HG03432 (cell line): Measurements from ENCODE around the gene PPP6R3.

ENCODE experiments used
- ATAC-seq: cut with Tn5 transposase; IDR thresholded peaks from one replicate; pipeline ENCODE4 v1.9.1; 2021; ENCODE audit warnings: mild to moderate bottlenecking, moderate library complexity; ENCODE audit not compliant: unreplicated experiment

PPP6R3 gene

DNA sequence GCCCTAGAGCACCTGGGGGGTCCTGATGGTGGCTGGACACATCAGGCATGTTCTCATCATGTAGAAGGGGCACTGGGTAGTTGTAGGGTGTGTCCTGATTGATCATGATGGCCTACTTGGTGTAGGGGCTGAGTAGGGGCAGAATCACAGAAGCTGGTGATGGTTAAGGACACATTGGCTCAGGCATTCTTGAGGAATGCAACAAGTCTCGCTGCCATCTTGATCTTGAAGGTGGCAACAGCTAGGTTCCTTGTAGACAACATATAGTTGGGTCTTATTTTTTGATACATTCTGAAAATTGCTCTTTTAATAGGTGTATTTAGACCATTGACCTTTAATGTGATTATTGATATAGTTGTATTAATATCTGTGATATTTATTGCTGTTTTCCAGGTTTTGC lies 28.1 kb downstream of the PPP6R3 start:
- no peak for ATAC-seq

DNA sequence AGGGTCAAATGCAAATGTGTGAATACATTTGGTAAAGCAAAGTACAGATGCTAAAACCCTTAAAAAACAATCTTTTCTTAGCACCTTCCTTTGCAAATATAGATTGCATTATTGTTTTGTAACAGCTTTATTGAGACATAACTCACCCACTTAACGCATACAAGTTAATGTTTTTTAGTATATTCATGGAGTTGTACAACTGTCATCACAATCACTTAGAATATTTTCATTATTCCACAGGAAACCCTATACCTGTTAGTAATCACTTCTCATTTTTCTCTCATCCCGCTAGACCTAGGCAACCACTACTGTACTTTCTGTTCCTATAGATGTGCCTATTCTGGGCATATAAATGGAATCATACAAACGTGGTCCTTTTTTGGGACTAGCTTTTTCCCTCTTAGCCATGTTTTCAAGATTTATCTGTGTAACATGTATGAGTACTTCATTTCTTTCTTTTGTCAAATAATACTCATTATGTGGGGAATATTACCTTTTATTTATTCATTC lies 34.7 kb downstream of the PPP6R3 start:
- ATAC-seq: no peak

DNA sequence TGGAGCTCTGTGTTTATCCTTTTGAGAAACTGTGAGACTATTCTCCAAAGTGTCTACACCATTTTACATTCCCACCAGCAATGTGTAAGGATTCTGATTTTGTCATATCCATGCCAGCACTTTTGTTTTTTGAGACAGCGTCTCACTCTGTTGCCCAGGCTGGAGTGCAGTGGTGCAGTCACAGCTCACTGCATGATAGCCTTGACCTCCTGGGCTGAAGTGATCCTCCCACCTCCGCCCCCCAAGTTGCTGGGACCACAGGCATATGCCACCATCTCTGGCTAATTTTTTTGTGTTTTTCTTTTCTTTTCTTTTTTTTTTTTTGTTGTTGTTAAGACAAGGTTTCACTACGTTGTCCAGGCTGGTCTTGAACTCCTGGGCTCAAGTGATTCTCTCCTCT lies 35.3 kb downstream of the PPP6R3 start:
- no peak for ATAC-seq

DNA sequence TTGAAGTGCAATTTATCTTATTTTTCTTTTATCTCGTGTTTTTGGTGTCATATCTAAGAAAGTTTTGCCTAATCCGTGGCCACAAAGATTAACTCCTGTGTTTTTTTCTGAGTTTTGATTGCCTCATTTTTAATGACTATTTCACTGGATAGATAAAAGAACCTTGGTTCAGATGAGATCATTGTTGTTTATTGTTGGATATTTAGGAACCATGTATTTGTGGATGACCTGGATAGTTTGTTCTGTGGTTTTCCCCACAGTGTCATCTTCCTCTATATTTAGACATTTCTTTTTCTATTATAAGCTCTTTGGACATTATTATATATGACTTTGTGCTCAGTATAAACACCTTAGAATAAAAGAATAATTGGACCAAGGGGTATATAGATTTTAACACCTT lies 37.2 kb downstream of the PPP6R3 start:
- ATAC-seq: no peak

DNA sequence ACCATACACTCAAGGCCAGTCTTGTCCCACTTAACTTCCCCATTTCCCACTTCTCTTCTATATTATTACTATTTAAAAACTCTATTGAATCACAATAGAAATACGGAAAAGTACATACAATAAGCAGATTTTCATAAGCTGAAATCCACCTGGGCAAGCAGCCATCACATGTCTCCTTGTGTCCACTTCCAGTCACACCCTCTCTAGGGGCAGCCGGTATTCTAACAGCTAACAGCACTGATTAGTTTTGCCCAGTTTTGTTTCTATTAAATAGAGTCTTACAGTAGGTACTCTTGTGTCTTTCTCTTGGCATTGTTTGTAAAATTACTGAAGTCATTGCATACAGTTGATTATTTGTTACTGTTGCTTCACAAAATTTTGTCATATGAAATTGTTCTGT lies 37.8 kb downstream of the PPP6R3 start:
- ATAC-seq: no peak

DNA sequence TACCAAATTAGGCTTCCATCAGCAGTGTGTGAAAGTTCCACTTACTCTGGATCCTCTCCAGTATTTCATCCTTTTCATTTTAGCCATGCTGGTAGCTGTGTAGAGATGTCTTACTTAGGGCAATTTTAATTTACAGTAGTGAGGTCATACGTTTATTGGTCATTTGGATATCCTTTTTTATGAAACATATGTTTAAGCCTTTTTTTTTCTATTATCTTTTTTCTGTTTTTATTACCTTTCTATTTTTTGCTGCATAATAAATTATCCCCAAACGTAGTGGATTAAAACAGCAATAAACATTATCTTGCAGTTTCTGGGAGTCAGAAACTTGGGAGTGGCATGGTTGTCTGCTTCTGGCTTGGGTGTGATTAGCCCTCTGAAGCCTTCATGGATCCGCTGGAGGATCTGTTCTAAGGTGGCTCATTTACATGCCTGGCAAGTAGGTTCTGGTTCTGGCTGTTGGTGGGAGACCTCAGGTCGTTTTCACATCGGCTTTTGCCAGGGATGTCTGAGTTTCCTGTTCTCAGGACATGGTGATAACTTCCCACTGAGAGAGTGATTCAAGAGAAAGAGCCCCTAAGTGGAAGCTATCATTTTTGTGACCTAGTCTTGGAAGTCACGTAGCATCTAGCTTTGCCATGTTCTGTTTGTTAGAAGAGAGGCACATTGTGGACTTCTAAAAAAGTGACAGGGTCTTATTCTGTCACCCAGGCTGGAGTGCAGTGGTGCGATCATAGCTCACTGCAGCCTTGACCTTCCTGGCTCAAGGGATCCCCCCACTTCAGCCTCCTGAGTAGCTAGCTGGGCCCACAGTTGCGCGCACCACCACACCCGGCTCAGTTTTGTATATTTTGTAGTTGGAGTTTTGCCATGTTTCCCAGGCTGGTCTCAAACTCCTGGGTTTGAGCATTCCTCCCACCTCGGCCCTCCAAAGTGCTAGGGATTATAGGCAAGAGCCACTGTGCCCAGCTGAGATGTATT lies 38.6 kb downstream of the PPP6R3 start:
- ATAC-seq: no peak

DNA sequence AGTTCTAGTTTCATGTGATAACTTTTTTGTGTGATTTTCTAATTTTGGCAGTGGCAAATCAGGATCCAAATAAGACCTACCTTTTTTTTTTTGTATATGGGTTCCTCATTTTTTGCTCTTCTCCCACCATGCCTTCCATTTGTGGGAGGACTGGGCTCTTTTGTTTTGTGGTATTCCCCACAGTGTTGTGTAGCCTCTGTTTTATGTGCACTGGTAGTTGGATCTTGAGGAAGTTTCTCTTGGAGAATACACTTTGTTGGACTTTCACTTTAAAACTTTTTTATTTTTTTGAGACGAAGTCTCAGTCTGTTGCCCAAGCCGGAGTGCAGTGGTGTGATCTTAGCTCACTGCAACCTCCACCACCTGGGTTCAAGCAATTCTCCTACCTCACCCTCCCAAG lies 39.7 kb downstream of the PPP6R3 start:
- no peak for ATAC-seq

DNA sequence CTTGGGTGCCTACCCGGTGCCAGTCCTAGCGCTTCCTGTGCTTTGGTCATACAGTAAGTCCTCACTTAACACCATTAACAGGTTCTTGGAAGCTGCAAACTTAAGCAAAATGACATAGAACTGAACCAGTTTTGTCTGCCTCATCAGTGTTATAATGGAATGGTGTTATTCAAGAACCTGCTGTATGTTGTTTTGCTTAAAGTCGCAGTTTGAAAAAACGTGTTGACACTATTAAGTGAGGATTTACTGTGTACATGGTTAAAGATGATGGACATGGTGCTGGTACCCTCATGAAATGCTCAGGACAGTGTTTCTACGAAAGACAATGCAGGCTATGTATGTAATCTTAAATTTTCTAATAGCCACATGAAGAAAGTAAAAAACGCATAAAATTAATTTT lies 41.3 kb downstream of the PPP6R3 start:
- ATAC-seq: no peak

DNA sequence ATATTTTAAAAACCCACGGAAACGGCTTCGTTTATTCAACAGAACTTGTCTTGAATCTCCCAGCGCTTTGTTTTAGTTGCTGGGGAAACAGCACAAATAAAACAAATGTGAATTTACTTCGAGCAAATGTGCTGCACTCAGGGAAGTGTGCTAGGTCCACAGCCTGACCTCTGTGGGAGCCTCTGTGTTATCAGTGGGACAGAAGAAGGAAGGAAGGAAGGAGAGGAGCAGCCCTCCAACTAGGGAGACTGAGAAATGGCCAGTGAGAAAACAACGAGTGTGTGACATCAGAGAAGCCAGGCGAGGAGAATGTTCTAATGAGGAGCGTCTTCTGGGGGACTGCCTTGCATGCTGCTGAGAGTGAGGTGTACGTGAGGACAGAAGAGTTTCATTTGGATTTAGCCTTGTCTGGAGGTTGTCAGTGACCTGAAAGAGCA lies 42.7 kb downstream of the PPP6R3 start:
- ATAC-seq: no peak

DNA sequence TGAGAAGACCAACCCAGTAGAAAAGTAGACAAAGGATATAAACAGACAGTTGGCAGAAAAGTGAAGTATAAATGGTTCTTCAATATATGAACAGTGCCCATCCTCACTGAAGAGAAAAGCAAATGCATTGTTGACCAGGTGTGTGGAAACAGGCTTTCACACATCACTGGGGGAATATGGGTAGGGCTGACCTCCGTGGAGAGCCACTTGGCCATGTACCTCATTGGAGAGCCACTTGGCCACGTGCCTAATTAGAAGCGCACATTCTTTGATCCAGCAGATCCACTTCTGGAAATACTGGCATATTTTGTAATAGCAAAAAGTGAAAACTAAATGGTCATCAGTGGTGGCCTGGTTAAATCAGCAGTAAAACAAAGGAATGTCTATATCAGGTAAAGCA lies 43.2 kb downstream of the PPP6R3 start:
- no peak for ATAC-seq

DNA sequence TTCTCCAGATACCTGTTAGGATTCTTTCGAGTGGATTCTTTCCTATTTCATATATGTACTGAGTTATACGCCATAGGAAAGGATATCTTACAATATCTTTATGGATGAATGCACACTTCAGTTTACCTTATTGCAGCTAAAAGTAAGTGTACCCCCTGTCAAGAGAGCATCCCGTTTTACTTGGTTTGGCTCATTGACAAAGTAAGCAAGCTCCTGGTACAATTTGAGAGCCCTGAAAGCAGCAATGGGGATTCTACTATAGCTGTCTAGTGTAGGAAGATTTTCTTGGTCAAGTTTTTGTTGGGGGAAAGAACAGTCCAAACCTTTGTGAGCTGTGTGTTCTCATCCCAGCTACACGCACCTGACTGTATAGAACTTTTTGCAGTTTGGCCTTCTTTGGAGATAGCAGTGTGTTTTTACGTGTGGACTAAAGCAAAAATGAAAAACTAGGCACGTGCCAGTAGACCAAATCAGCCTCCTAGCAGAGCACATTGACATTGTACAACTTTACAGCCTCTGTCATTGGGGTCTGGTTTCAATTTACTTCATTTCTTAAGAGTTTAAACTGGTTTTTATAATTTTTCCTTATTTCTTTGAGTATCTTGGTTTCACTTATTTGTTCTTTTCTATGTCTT lies 44.0 kb downstream of the PPP6R3 start:
- no peak for ATAC-seq

DNA sequence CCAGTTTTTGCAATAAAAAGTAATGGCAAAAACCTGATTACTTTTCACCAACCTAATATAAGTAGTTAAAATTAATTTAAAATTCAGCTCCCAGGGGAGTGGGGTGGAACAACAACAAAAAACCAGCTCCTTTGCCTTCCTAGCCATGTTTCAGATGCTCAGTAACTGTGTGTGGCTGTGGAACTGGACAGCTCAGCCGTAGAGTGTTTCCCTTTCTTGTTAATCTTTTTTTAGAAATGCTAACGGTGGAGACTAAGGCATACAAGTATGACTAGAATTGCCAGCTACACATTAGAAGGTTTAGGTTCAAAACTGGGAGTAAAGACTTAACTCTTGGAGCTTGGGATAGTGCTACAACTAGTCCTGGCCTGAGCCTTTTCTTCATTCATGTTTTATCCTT lies 45.0 kb downstream of the PPP6R3 start:
- no peak for ATAC-seq

DNA sequence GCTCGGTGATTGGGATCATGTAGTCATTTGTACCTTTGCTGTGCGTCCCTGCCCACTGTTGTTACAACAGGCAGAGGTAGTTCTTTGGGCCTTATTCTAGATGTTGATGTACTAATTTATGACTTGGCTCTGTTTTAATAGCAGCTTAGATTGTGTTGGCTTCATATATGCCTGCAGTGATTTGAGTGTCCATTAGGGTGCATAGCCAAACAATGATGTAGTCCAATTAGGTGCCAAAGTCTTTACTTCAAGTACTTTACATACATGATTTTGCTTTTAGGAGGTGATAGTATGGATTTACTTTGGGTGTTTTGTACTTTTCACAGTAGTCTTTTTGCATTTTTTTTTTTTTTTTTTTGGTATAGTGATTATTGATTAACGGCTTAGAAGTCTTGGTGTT lies 46.4 kb downstream of the PPP6R3 start:
- no peak for ATAC-seq

DNA sequence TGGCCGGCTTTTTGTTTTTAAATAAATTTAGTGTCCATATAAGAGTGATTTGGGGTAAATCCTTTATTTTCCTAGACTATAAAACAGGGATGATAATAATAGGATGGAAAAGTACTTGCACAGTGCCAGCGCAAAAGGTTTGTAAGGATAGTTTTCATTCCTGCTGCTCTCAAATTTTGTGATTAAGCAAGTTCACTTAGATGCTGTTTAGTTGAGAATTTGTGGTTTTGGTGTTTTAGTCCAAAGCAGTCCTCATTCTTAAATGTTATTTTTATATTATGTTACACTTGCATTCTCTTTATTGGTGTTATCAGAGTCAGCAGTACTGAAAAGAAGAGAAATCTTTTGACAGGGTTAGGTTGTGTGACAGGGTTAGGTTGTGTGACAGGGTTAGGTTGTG lies 47.9 kb downstream of the PPP6R3 start:
- no peak for ATAC-seq

DNA sequence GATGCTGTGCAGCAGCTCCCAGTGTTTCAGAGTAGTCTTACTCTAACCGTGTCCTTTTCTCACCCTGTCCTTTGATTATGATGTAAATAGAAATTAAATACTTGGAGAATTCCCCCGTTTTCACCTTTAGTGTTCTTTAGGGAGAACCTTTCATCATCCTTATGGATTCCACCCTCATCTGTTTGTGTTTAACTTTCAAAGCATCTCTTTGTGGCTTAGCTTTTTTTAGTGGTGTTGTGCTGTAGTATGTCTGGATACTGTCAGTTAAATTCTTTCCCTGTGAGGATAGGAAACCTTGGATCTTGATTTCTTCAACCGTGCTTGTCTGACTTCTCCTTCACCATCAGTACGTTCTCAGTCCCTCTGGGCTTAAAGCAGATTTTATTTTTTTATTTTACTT lies 48.5 kb downstream of the PPP6R3 start:
- ATAC-seq: no peak

DNA sequence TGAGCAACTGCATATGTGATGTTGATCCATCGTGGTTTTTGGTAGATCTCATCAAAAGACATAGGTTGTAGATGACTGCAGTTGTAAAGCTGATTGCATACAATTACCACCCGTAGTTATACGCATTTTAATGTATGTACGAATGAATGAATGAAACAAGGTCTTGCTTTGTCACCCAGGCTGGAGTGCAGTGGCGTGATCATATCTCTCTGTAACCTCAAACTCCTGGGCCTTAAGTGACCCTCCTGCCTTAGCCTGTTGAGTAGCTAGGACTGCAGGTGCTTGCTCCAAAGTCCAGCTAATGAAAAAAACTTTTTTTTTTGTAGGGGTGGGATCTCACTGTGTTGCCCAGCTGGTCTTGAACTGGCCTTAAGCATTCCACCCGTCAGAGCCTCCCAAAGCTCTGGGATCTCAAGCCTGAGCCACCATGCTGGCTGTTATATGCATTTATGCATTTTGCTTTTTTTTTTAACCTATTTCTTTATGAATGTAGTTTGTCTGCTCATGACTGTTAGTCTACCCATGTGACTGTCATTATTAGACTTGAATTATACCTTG lies 53.5 kb downstream of the PPP6R3 start:
- no peak for ATAC-seq

DNA sequence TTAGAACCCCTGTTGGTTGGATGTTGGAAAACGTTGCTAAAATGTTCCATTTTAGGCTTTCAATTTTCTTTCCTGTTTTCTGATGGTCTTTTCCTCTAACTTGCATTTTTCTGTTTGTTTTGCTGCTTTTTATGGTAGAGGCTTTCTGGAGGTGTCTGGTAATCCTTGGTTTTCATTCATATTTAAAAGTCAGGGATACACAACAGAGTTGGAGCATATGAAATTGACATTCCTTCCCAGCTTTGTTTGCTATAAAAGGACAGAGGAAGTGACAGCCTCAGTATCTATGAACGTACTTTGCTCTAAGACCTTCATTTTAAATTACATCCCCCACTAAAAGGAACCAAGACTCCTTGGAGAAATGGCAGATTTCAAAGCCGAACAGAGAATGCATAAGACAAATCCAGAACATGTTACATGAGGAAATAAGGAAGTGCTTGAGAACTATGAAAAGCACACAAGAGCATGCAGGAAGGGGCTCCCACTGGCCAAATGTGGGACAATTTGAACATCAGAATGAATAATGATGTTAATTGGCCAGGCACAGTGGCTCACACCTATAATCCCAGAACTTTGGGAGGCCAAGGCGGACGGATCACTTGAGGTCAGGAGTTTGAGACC lies 56.7 kb downstream of the PPP6R3 start:
- no peak for ATAC-seq

DNA sequence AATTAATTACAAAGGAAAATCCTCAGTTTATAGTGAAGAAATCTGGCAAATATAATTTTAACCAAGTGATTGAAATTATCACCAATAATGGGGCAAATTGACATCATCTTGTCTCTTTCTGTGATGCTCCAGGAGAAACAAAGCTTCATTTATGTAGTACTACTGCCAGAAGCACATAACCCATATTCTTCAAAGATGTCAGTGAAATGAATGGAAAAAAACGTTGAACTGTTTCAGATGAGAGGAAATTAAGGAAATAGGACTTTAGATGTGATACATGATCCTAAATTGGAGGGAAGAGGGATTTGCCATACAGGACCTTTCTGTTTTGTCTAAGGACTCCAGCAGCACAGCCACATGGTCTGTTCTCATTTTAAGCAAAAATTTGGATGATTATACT lies 57.6 kb downstream of the PPP6R3 start:
- no peak for ATAC-seq

DNA sequence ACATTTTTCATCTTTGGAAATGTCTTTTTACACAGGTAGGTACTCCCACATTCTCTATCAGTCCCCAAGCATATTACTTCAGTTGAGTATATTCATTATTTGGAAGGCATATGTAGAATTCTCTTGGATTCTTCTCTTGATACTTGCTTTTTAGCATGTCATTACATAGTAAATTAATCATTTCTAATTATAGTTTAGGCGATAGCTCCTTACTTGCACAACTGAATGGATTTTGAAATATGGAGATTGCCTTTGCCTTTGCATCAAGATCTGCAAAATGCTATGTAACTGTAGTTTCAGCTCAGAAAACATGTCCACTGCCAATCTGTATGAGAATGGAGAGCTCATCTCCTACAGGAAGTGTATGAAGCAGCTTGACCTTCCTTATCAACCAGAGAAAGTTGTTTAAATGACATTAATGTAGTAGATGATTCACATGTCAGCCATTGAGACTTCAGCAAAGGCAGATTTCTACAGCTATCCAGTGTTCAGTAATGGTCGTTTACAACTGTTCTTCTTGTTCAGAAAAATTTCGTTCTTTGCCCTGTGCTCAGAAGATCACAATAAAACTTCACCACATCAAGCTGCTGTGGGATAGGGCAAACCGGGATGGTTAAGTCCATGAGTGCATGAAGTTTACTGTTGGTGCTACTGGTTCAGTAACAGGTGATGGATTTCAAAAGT lies 61.6 kb downstream of the PPP6R3 start:
- ATAC-seq: no peak

DNA sequence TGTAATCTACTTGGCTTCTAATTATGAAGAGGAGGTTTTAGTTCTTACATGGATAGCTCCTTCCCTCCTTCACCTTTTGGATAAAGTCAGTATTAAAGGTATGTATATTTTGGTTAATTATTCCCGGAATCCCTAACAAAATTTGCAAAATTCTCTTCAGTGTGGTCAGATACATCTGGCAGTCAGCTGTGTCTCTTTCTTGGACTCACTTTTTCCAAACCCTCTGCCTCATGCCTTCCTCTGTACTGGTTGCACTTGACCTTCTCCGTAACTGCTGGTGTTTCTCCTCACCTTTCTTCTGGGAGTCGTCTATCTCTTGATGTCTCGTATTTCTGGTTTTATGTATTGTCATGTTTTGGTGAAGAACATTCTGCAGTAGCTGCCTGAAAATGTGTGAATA lies 62.5 kb downstream of the PPP6R3 start:
- ATAC-seq: no peak

DNA sequence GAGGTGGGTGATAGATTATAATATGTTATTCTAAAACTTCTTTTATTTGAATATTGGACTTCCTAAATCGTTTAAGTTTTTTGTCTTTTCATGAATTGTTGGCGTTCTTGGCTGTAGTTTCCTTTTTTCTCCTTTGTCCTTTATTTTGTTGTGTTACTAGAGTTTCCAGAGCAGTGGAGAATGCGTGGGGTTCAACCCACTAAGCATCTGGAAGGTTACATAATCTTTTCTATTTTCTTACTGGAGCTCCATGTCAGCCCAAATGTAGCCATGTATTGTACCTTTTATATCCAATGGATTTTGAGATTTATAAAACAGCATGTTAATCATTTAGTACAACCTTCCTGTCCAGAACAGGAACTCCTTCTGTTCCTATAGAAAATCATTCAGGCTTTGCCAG lies 63.2 kb downstream of the PPP6R3 start:
- ATAC-seq: no peak
